ENCODE data around the gene NARF.

- no peak for TF ChIP-seq CTCF (IDR thresholded peaks at IDR 0.05)
- TF ChIP-seq POLR2A (IDR thresholded peaks at IDR 0.05) = no peak
- TF ChIP-seq POLR2AphosphoS5 (IDR thresholded peaks at IDR 0.05) = no peak
- no peak for TF ChIP-seq EP300 (IDR thresholded peaks at IDR 0.05; ENCODE audit: low read depth)
Observed at GRCh38 chr17:82434216-82434565, 24.4 kb upstream of the NARF start.

All from transverse colon (tissue), 4 donors.